Thyroid gland (tissue), 4 donors: ENCODE measurements around the gene PRKD2. TPM values are rescaled to one million over a fixed set of nuclear protein-coding genes. Genes with fewer than 3 reads are reported as not detected.

Source experiments
- DNase-seq, 2 donors: peaks; one replicate each; pipeline ENCODE4 v3.0.0-alpha.2; 2019
- H3K27ac ChIP-seq, 3 donors: fragments of 200-600 bp; sonication (generic); 1 replicate in 2 of 3; 2 replicates in 1 of 3; pipeline ENCODE4 v1.5.1; 2016 to 2019; ENCODE audit warnings: mild to moderate bottlenecking in 1 of 3, moderate library complexity in 1 of 3
- H3K27me3 ChIP-seq: fragments of 200-600 bp; sonication (generic); one replicate; pipeline ENCODE4 v1.5.1; 2019
- H3K36me3 ChIP-seq, 2 donors: fragments of 200-600 bp; sonication (generic); one replicate each; pipeline ENCODE4 v1.5.1; 2016 to 2019
- H3K4me1 ChIP-seq, 2 donors: fragments of 200-600 bp; sonication (generic); one replicate each; pipeline ENCODE4 v1.5.1; 2017 to 2019
- H3K4me3 ChIP-seq, 3 donors: fragments of 200-600 bp; sonication (generic); replicated peaks in 1 of 3; 1 replicate in 2 of 3; 2 replicates in 1 of 3; pipeline ENCODE4 v1.5.1; 2016; ENCODE audit warnings: mild to moderate bottlenecking in 1 of 3
- H3K9me3 ChIP-seq: fragments of 200-600 bp; sonication (generic); one replicate; pipeline ENCODE4 v1.5.1; 2017
- CTCF ChIP-seq, 6 experiments: fragments of 200-600 bp in 3 of 6; fragments of 450-650 bp in 3 of 6; sonication (generic) in 3 of 6; IDR thresholded peaks; one replicate each; pipeline ENCODE4 v1.5.1; 2016 to 2019; ENCODE audit warnings: antibody characterized with exemption in 6 of 6, mild to moderate bottlenecking in 2 of 6, inconsistent platforms in 1 of 6, moderate library complexity in 1 of 6
- POLR2A ChIP-seq, 2 donors: fragments of 450-650 bp; IDR thresholded peaks; one replicate each; pipeline ENCODE4 v1.6.1; 2017; ENCODE audit warnings: antibody characterized with exemption in 2 of 2, mild to moderate bottlenecking in 2 of 2, moderate library complexity in 1 of 2
- WGBS, 2 donors: methylation state at CpG; one replicate each; pipeline ENCODE4 v1.1.5; 2017; 5-methylcytosine and 5-hydroxymethylcytosine counted together
- intact Hi-C: fragments of 100-400 bp; cut with DNase I; formaldehyde crosslinking; loops from one replicate; pipeline ENCODE4 v1.15.1; 2023
- total RNA-seq, 4 donors: library from RNA; depleted of rRNA; stranded (reverse); fragments of >200 nt; gene quantifications; one replicate each; pipeline ENCODE4 v1.2.3, GENCODE V29; 2016

The PRKD2 gene
- total RNA-seq, 4 donors from 2014 or later, result 23.7 to 40.7 (median 32.7) TPM

- WGBS, 2 donors, result 88 to 90% methylated on average over 8 to 13 of the region's 15 CpGs
- no peaks in the 10 kb centered on the region for H3K9me3 ChIP-seq
These were observed 2.2 kb upstream of the PRKD2 start for GRCh38 chr19:46718934-46719622.

GRCh38 chr19:46718157-46718933, 1.4 kb upstream of the PRKD2 start:
- DNase-seq, result peak in 1 of 2 donors; percentile 28
- Histone ChIP-seq H3K4me3 (no peak overlapping the region), H3K4me1 (peaks cover 23 to 27% of the 10 kb centered on the region in 2 donors), H3K27me3 (no peaks in the 10 kb centered on the region), H3K27ac (peak overlapping the region in 2 of 3 donors; percentile 96 to 98), H3K36me3 (peaks cover 29 to 30% of the 10 kb centered on the region in 2 donors), H3K9me3 (no peaks in the 10 kb centered on the region)
- TF ChIP-seq POLR2A (IDR thresholded peaks at IDR 0.05), result no peak
- TF ChIP-seq CTCF (IDR thresholded peaks at IDR 0.05), result no peak
- WGBS, 2 donors, result 77 to 81% methylated on average over 10 to 14 of the region's 17 CpGs
- intact Hi-C loops, result no loop called here

More at GRCh38 chr19:46718934-46719622, 2.2 kb upstream of the PRKD2 start:
- Histone ChIP-seq H3K27me3 (no peaks in the 10 kb centered on the region), H3K27ac (no peak overlapping the region), H3K4me3 (no peak overlapping the region), H3K4me1 (peaks cover 20 to 22% of the 10 kb centered on the region in 2 donors), H3K36me3 (peaks cover 29 to 38% of the 10 kb centered on the region in 2 donors)
- TF ChIP-seq POLR2A (IDR thresholded peaks at IDR 0.05), result no peak
- TF ChIP-seq CTCF (IDR thresholded peaks at IDR 0.05), result no peak
- intact Hi-C loops, result no loop called here
- no peak for DNase-seq

- H3K4me1 ChIP-seq, result peaks cover 23 to 28% of the 10 kb centered on the region in 2 donors
- H3K4me3 ChIP-seq, result peak overlapping the region; percentile 39 to 94 (median 81)
- no peak for DNase-seq
These were observed 816 bp upstream of the PRKD2 start for GRCh38 chr19:46717716-46718143.

GRCh38 chr19:46716672-46717033, 261 bp downstream of the PRKD2 start:
- Histone ChIP-seq H3K36me3 (peaks cover 13 to 14% of the 10 kb centered on the region in 2 donors), H3K27ac (peak overlapping the region; percentile 77 to 98 (median 96)), H3K4me1 (peaks cover 23 to 28% of the 10 kb centered on the region in 2 donors), H3K9me3 (no peaks in the 10 kb centered on the region), H3K27me3 (no peaks in the 10 kb centered on the region), H3K4me3 (peak overlapping the region; percentile 59 to 94 (median 81))
- DNase-seq, result no peak
- intact Hi-C loops, result no loop called here
- WGBS, 2 donors, result 0 to 1% methylated on average over 17 to 19 of the region's 20 CpGs
- no peak for TF ChIP-seq POLR2A (IDR thresholded peaks at IDR 0.05)
- TF ChIP-seq CTCF (IDR thresholded peaks at IDR 0.05), result no peak

More at GRCh38 chr19:46717716-46718143, 816 bp upstream of the PRKD2 start:
- 27 to 31% methylated on average over 9 of the region's 9 CpGs for WGBS, 2 donors
- Histone ChIP-seq H3K36me3 (peaks cover 24 to 25% of the 10 kb centered on the region in 2 donors), H3K27me3 (no peaks in the 10 kb centered on the region), H3K9me3 (no peaks in the 10 kb centered on the region), H3K27ac (peak overlapping the region; percentile 77 to 98 (median 96))
- intact Hi-C loops, result no loop called here
- TF ChIP-seq POLR2A (IDR thresholded peaks at IDR 0.05) (no peak), CTCF (IDR thresholded peaks at IDR 0.05) (no peak)
